ENCODE results near the gene CENPO.

The CENPO gene

GRCh38 chr2:24792874-24793760 is at the start of gene CENPO, which contains the start of gene PTRHD1:
CENPO (plus strand) TSS chr2:24793425; CDS start chr2:24793920, 495 bp downstream.
PTRHD1 (minus strand) TSS chr2:24793391; CDS start chr2:24793377, 14 bp downstream.
- in situ Hi-C loops (cut with HindIII; ENCODE audit: low sequenced_read_pairs): no loop called here
- peak within 1 kb of the TSS; percentile 78 for H3K4me3 ChIP-seq (ENCODE audit: low read depth, low read length)
- DNase-seq (ENCODE audit: low read depth, low spot score): peak; percentile 98
- TF ChIP-seq CTCF (IDR thresholded peaks at IDR 0.05; ENCODE audit: low read depth, low read length): peak; percentile 63

- no peak for DNase-seq (ENCODE audit: low read depth, low spot score)
- no peak for TF ChIP-seq CTCF (IDR thresholded peaks at IDR 0.05; ENCODE audit: low read depth, low read length)
- in situ Hi-C loops (cut with HindIII; ENCODE audit: low sequenced_read_pairs): no loop called here
- H3K4me3 ChIP-seq (ENCODE audit: low read depth, low read length): no peak overlapping the region
These were observed 49.3 kb upstream of the CENPO start for GRCh38 chr2:24743924-24744323.

- TF ChIP-seq CTCF (IDR thresholded peaks at IDR 0.05; ENCODE audit: low read depth, low read length): no peak
- DNase-seq (ENCODE audit: low read depth, low spot score): no peak
- in situ Hi-C loops (cut with HindIII; ENCODE audit: low sequenced_read_pairs): no loop called here
- no peak overlapping the region for H3K4me3 ChIP-seq (ENCODE audit: low read depth, low read length)
These were observed 48.9 kb upstream of the CENPO start for GRCh38 chr2:24744356-24744755.

GRCh38 chr2:24745825-24746224 is 47.4 kb upstream of the CENPO start:
- in situ Hi-C loops (cut with HindIII; ENCODE audit: low sequenced_read_pairs): no loop called here
- no peak overlapping the region for H3K4me3 ChIP-seq (ENCODE audit: low read depth, low read length)
- TF ChIP-seq CTCF (IDR thresholded peaks at IDR 0.05; ENCODE audit: low read depth, low read length): no peak
- no peak for DNase-seq (ENCODE audit: low read depth, low spot score)

- H3K4me3 ChIP-seq (ENCODE audit: low read depth, low read length): no peak overlapping the region
- in situ Hi-C loops (cut with HindIII; ENCODE audit: low sequenced_read_pairs): no loop called here
- no peak for TF ChIP-seq CTCF (IDR thresholded peaks at IDR 0.05; ENCODE audit: low read depth, low read length)
- no peak for DNase-seq (ENCODE audit: low read depth, low spot score)
These were observed 45.9 kb upstream of the CENPO start for GRCh38 chr2:24747299-24747698.

GRCh38 chr2:24749069-24749691 is 44.0 kb upstream of the CENPO start:
- no peak for TF ChIP-seq CTCF (IDR thresholded peaks at IDR 0.05; ENCODE audit: low read depth, low read length)
- in situ Hi-C loops (cut with HindIII; ENCODE audit: low sequenced_read_pairs): no loop called here
- DNase-seq (ENCODE audit: low read depth, low spot score): no peak
- no peak overlapping the region for H3K4me3 ChIP-seq (ENCODE audit: low read depth, low read length)

Measured in astrocyte of the spinal cord (primary cell).